AG04449 (cell line): ENCODE data around the gene HOXA10.

ENCODE experiments used
- CTCF ChIA-PET: fragments of 350-600 bp; formaldehyde crosslinking; extraction: SDS; loops from one replicate; lab custom pipeline; 2021; ENCODE audit warnings: antibody characterized with exemption; lab: Yijun Ruan, JAX
- POLR2A ChIA-PET: fragments of 400-600, 350-600 bp; formaldehyde crosslinking; extraction: SDS; loops from one replicate; lab custom pipeline; 2020; ENCODE audit warnings: antibody characterized with exemption, inconsistent platforms; lab: Yijun Ruan, JAX
- DNase-seq: peaks from one replicate; pipeline ENCODE4 v3.0.0-alpha.2; 2010; ENCODE audit warnings: low read depth, low spot score
- H3K4me3 ChIP-seq: 2 replicates; pipeline ENCODE4 v1.5.1; 2011; ENCODE audit warnings: low read depth, mild to moderate bottlenecking, control low read depth, low read length
- TF ChIP-seq, protein P1 (sequence below): IDR thresholded peaks from one replicate; pipeline ENCODE4 v1.5.1; 2011; ENCODE audit warnings: mild to moderate bottlenecking, moderate library complexity, low read length, control low read depth, inconsistent platforms; ENCODE audit not compliant: insufficient read depth; ENCODE audit errors: missing control alignments

Gene HOXA10

DNA sequence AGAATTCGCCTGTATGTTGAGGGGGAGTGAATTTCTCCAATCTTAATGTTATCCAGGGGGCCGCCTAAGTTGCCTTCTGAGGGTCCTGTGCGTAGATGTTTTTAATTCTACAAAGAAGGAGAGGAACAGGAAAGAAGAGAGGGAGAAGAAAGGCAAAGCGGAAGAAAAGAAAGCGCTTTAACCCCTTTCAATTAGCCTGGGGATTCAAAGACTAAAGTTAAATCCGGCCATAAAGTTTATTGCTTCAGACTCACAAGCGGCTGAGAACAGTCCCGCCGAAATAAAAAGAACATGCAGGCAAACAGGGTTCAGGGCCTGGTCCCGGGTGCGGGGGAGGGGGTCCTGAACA is 35.2 kb downstream of the HOXA10 start:
- POLR2A ChIA-PET, result no interaction called here
- TF ChIP-seq, protein P1, sequence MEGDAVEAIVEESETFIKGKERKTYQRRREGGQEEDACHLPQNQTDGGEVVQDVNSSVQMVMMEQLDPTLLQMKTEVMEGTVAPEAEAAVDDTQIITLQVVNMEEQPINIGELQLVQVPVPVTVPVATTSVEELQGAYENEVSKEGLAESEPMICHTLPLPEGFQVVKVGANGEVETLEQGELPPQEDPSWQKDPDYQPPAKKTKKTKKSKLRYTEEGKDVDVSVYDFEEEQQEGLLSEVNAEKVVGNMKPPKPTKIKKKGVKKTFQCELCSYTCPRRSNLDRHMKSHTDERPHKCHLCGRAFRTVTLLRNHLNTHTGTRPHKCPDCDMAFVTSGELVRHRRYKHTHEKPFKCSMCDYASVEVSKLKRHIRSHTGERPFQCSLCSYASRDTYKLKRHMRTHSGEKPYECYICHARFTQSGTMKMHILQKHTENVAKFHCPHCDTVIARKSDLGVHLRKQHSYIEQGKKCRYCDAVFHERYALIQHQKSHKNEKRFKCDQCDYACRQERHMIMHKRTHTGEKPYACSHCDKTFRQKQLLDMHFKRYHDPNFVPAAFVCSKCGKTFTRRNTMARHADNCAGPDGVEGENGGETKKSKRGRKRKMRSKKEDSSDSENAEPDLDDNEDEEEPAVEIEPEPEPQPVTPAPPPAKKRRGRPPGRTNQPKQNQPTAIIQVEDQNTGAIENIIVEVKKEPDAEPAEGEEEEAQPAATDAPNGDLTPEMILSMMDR, result no peak
- H3K4me3 ChIP-seq, result no peak overlapping the region
- DNase-seq, result no peak
- CTCF ChIA-PET, result interaction anchor here (6.6 kb wide), 1 partner anchor 17 kb away, joined by 38 read pairs; the partner anchor contains the start of gene HOXA7

DNA sequence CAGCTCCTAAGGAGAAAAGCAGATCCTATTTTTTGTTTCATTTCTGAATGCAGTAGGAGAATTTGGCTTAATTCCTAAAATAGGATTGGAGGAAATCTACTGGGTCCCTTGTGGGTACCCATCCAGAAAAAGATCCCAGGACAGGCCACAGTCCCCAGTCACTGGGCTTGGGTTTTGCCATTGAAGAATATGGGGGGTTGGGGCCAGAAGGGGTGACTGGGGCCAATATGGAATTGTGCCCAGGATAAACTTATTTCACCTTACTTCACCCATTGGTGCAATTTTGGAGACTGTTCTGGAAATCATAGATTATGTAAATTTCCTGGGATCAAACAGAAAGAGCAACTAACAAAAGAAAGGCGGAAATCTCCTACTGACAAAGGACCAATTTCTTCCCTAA is 35.6 kb downstream of the HOXA10 start:
- TF ChIP-seq, protein P1, result no peak
- no peak overlapping the region for H3K4me3 ChIP-seq
- ChIA-PET POLR2A (no interaction called here), CTCF (no interaction called here)
- DNase-seq, result no peak

DNA sequence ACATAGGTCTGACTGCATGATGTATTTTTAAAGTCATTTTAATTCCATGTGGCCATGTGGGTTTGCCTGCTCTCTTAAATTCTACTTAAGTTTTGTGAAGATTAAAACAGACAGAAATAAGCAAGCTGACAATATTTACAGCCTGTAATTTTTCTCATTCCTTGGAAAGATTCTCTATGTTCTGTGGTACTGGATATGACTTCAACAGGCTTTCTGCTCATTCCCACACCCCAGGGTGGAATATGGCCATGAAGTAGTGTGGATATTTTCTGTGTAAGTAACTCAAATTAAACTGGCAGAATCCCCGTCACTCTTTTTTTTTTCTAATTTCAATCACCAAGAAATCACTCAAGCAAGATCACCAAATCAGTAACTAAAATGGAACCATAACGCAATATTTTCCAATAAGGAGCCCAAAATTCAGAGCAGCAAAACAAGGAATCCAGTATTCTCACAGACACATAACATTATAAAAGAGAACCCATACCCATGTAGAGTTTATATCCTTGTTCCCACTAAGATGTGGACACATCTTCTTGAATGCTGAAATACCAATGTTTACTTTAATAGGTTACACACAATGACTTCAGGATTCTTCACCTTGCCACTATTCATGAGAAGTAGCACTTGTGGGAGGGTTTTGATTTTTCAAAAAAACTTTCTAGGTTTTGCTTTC is 36.3 kb downstream of the HOXA10 start:
- DNase-seq, result no peak
- ChIA-PET POLR2A (interaction anchor here (0.7 kb wide), 1 partner anchor 14 kb away, joined by 3 read pairs; no protein-coding TSS in a partner anchor), CTCF (no interaction called here)
- no peak overlapping the region for H3K4me3 ChIP-seq
- TF ChIP-seq, protein P1, result no peak

DNA sequence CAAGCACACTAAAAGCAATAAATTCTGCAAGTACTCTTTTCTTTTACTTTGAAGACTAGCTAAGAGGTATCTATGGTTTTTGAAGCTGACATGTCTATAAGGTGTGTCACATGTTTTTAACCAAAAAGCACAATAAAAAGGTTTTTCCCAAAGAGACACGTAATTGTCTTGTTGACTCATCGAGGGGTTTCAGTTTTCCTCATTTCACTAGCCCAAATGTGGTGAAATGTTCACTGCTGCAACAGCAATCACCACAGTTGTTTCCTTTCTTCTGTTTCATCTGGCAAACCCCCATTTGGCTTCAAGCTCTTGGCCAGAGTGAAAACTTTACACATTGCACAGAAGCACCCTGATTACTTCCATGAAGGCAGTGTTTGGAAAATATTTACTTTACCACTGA is 39.7 kb downstream of the HOXA10 start:
- no peak for DNase-seq
- ChIA-PET CTCF (interaction anchor here (0.9 to 1.2 kb wide), 2 partner anchors 20 to 445 kb away, joined by 3 read pairs; no protein-coding TSS in a partner anchor), POLR2A (interaction anchor here (1.0 kb wide), 1 partner anchor 36 kb away, joined by 3 read pairs; no protein-coding TSS in a partner anchor)
- TF ChIP-seq, protein P1, result no peak
- H3K4me3 ChIP-seq, result no peak overlapping the region

DNA sequence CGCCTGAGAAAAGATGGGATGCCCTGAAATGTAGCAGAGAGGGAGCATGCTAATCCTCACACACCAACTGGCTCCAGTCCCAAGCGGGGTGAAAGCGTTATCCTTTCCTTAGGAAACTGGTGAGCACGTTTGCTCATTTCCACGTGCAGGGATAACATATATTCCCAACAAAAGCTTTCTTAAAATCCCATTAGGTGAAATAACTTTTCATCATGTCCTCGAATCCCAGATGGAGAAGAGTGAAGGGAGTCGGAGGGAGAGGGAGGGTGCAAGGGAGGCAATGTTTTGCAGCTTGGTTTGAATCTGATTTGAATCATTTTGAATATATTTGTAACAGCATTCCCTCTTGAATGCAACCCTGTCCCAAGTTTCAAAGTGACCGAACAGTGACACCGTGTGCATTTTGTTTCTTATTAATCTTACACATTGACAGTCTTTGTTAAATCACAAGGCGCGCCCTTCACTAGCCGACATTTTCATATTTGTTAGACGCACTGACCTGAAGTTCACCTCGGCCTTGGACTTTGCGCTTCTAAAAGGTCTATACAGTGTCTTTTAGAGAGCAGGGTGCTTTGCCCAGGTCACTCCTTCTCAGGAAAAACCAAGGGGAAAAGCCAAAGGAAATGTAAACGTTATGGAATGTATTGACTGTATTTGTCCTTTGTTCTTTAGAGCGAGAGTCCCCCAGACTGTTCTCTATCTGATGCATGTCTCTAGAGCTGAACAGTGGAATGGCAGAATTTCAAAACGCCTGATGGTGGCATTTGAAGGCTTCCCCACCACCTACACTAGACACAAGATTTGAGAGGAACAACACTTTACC is 40.5 kb downstream of the HOXA10 start:
- ChIA-PET POLR2A (interaction anchor here (1.0 kb wide), 1 partner anchor 35 kb away, joined by 3 read pairs; no protein-coding TSS in a partner anchor), CTCF (interaction anchor here (0.9 to 1.2 kb wide), 2 partner anchors 19 to 446 kb away, joined by 3 read pairs; no protein-coding TSS in a partner anchor)
- H3K4me3 ChIP-seq, result no peak overlapping the region
- DNase-seq, result no peak
- TF ChIP-seq, protein P1, result no peak

DNA sequence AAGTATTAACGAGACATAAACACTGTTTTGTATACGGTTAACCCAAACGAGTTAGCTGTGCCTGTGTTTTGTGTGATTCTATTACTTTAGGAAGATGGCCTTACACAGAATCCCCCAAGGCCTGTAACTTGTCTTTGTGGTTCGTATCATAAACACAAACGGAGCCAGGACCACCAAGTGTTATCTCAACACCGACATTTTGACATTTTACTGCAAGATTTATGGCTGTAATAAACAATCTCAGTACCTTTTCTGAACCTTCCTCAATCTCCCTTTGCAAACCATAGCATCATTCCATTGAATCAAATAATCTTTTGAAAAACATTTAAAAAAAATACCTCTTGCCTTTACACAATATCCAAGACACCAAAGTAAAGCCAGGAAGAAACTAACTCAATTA is 41.1 kb downstream of the HOXA10 start:
- no peak overlapping the region for H3K4me3 ChIP-seq
- ChIA-PET POLR2A (no interaction called here), CTCF (interaction anchor here (1.2 to 2.5 kb wide), 3 partner anchors 11 to 446 kb away, joined by 3 to 19 read pairs (median 16); partner anchors contain the start of gene HOXA5)
- no peak for DNase-seq
- TF ChIP-seq, protein P1, result no peak
